GM19099 (cell line): ENCODE measurements around the gene RAB22A.

Experiments used
- POLR2A ChIP-seq: IDR thresholded peaks from 3 replicates; pipeline ENCODE4 v1.6.1; 2011; ENCODE audit warnings: low read depth; ENCODE audit not compliant: insufficient read length; ENCODE audit errors: extremely low read depth

RAB22A gene

GRCh38 chr20:58361481-58362205 is 52.1 kb downstream of the RAB22A start:
- TF ChIP-seq POLR2A: no peak

DNA sequence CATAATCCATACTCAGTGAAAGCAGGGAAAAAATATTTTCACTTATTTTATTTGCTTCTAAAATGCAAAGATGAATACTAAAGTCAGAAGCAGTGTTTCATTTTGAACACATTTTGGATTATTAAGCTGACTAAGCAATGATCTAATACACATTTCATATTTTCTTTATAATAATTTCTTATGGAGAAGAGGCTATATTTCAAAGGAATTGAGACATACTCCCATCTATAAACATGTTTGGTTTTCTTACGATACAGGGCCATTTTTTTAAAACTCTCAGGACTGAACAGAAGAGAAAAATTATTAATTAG is 52.6 kb downstream of the RAB22A start:
- TF ChIP-seq POLR2A: no peak

DNA sequence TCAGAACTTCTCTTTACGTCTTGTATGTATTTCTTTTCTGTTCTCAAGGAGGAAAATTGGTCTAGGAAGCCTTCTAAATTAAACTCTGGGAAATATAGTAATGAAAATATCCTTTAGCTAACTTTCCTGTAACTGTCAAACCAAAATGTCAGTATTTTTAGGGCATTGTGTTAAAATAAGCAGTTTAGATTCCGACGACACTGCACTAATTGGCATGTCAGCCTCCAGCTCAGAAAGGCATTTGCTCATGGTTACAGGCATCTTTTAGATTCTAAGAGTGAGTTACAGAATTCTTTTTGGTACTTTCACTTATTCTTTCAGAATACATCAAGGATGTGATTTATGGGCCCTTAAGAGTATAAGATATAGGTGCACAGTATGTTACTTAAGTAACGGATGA is 53.5 kb downstream of the RAB22A start:
- no peak for TF ChIP-seq POLR2A

DNA sequence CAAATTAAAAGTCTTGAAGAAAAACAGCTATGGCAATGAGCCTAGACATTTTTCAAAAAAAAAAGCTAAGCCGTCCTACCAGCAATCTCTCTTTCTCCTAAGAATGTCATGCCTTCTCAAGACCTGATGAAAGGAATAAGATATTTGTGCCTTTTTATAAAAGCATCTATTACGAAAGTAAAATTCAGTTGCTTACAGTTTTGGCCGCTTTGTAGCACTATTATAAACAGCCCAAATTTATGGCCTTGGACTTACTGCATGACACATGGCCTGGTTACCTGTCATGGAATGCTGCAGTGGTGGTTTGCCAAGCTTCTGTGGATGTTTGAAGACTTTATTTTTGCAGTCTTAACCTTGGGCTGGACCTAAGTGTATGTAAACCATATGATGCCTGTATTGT is 57.4 kb downstream of the RAB22A start:
- TF ChIP-seq POLR2A: no peak

GRCh38 chr20:58372806-58373205 is 63.3 kb downstream of the RAB22A start:
- TF ChIP-seq POLR2A: no peak

- TF ChIP-seq POLR2A: no peak
Measured at GRCh38 chr20:58374027-58374850, 64.7 kb downstream of the RAB22A start.

GRCh38 chr20:58374906-58375758 is 65.6 kb downstream of the RAB22A start:
- no peak for TF ChIP-seq POLR2A

DNA sequence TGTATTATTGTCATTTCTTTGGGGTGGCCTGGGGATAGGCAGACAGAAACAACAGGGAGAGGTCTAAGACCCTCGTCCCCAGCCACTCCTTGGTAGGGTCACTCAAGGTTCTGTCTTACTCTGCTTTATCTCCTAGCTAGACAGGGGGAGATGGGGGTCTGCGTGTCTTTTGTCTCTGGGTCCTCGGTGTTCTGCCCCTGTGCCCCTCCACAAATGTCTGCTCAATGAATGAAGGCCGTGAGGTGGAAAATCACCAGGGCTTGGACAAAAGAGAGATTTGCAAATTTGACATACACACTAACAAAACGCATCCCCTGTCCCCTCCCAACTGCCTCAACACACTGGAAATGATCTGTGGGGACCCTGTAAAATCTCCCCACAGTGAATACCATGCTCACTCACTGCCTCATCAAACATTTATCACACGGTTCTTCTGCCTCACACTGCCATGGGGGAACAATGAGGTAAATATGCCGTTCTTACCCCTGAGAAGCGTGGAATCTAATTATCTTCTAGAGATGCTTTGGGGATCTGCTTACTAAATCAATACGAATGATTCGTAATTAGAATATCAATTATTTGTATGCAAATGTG is 66.3 kb downstream of the RAB22A start:
- TF ChIP-seq POLR2A: no peak

DNA sequence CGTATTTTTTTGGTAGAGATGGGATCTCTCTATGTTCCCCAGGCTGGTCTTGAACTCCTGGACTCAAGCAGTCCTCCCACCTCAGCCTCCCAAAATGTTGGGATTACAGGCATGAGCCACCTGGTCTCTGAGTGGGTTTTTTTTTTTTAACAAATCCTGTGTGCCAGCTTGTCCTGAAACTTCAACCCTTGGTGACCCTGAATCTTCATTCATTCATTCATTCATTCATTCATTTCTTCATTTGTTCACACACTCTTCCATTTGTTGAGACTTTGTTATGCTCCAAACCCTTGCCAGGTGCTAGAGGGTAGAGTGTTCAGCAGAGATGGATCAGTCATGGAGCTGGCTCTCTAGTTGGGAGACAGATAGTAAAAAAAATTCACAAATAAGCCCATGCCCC is 67.5 kb downstream of the RAB22A start:
- no peak for TF ChIP-seq POLR2A

DNA sequence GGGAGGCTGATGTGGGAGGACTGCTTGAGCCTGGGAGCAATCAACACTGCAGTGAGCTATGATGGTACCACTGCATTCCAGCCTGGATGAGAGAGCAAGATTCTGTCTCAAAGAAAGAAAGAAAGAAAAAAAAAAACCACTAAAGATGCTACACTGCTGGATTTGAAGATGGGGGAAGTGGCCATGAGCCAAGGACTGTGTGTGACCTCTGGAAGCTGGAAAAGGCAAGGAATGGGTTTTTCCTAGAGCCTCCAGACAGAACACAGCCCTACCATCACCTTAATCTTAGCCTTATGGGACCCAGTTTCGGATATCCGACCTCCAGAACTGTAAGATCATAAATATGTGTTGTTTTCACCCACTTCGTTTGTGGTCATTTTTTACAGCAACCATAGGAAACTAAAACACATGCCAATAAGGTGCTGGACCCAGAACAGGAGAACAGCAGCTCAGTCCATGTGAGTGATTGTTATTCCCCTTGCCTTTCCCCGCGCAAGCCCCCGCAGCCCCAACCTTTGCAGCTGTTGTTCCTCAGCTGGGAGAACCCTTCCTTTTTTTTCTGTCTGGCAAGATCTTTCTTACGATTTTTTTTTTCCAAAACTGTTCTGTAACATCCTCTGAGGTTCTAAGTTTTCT is 68.4 kb downstream of the RAB22A start:
- no peak for TF ChIP-seq POLR2A

GRCh38 chr20:58378704-58379103 is 69.2 kb downstream of the RAB22A start:
- no peak for TF ChIP-seq POLR2A

GRCh38 chr20:58381627-58382026 is 72.1 kb downstream of the RAB22A start:
- no peak for TF ChIP-seq POLR2A

- TF ChIP-seq POLR2A: no peak
Measured at GRCh38 chr20:58382096-58382495, 72.6 kb downstream of the RAB22A start.

DNA sequence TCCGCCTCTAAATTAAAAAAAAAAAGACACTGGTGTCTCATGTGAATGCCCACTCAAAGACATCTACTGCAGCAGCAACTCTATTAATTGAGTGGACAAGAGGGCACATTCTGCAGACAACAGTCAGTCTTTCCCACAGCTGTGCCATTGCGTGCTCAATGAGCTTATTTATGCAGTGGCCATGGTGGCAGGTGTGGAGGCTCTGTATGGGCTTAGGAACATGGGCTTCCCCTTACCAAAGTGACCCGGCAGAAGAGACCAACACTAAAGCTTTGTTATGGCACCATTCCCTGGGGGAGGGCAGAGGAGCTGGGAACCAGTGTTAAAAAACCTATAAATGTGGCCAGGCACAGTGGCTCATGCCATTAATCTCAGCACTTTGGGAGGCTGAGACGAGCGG is 75.3 kb downstream of the RAB22A start:
- TF ChIP-seq POLR2A: no peak
